Stimulated activated CD8-positive, alpha-beta memory T cell treated with anti-CD3 and anti-CD28 coated beads, Interleukin-2, amount 100 ng/mL, for 48 hours (primary cell): Measurements from ENCODE around the gene C14orf93.

ENCODE experiments used
- DNase-seq, 2 donors: peaks; one replicate each; pipeline ENCODE4 v3.0.0-alpha.2; 2020; ENCODE audit warnings: low read depth in 2 of 2

The C14orf93 gene

GRCh38 chr14:23045419-23046357 lies 35.7 kb upstream of the C14orf93 start:
- DNase-seq, result no peak

- DNase-seq, result no peak
Observed at GRCh38 chr14:23044840-23045239, 34.9 kb upstream of the C14orf93 start.

- no peak for DNase-seq
Observed at GRCh38 chr14:23043754-23044153, 33.8 kb upstream of the C14orf93 start.

GRCh38 chr14:23043145-23043544 lies 33.2 kb upstream of the C14orf93 start:
- no peak for DNase-seq

GRCh38 chr14:23042162-23042965 lies 32.4 kb upstream of the C14orf93 start, which contains the start of gene PSMB11:
PSMB11 (plus strand) TSS chr14:23042212; CDS start chr14:23042226, 14 bp downstream.
- DNase-seq, result no peak

- DNase-seq, result no peak
Observed at GRCh38 chr14:23041729-23042128, 31.8 kb upstream of the C14orf93 start.

- DNase-seq, result no peak
Observed at GRCh38 chr14:23040100-23040499, 30.2 kb upstream of the C14orf93 start.

- DNase-seq, result no peak
Observed at GRCh38 chr14:23035303-23036144, 25.6 kb upstream of the C14orf93 start.

- peak; percentile 61 to 75 for DNase-seq
Observed at GRCh38 chr14:23034498-23035302, 24.8 kb upstream of the C14orf93 start, which contains the start of gene PSMB5. PSMB5 (minus strand) TSS chr14:23034900; CDS start chr14:23034881, 19 bp downstream.

- DNase-seq, result no peak
Observed at GRCh38 chr14:23033801-23034497, 24.0 kb upstream of the C14orf93 start.

GRCh38 chr14:23033251-23033727 lies 23.3 kb upstream of the C14orf93 start:
- DNase-seq, result no peak

GRCh38 chr14:23030936-23031335 lies 21.0 kb upstream of the C14orf93 start:
- DNase-seq, result no peak

- no peak for DNase-seq
Observed at GRCh38 chr14:23028799-23029198, 18.9 kb upstream of the C14orf93 start.

GRCh38 chr14:23025151-23025814 lies 15.3 kb upstream of the C14orf93 start:
- DNase-seq, result no peak

GRCh38 chr14:23024612-23025075 lies 14.7 kb upstream of the C14orf93 start:
- no peak for DNase-seq

- no peak for DNase-seq
Observed at GRCh38 chr14:23023795-23024152, 13.8 kb upstream of the C14orf93 start.

- no peak for DNase-seq
Observed at GRCh38 chr14:23023022-23023794, 13.3 kb upstream of the C14orf93 start.

- no peak for DNase-seq
Observed at GRCh38 chr14:23021889-23022442, 12.0 kb upstream of the C14orf93 start.
